ENCODE data around the gene NRXN3.

GRCh38 chr14:78488938-78489337 is 318.8 kb downstream of the NRXN3 start:
- TF ChIP-seq CTCF (IDR thresholded peaks at IDR 0.05) = no peak
- TF ChIP-seq POLR2AphosphoS5 (IDR thresholded peaks at IDR 0.05; ENCODE audit: low read depth, low read length) = no peak
- no peak for TF ChIP-seq REST (IDR thresholded peaks at IDR 0.05; ENCODE audit: insufficient read depth in 1 of 2, low read depth in 2 of 2, low read length in 1 of 2)

Measured in Panc1 (cell line).